Activated naive CD4-positive, alpha-beta T cell treated with anti-CD3 and anti-CD28 coated beads, Interleukin-2, amount 50 U/mL, for 24 hours (primary cell): Measurements from ENCODE around the gene COL4A6.
"Not testable (repeated sequence)": the region's sequence is repeated elsewhere in the genome, so short reads cannot be mapped to it uniquely, and the experiment has no call there.

ENCODE experiments used
- H3K27ac Mint-ChIP-seq: one replicate; pipeline ENCODE4 v1.8.0; 2021; ENCODE audit warnings: mild to moderate bottlenecking, mixed read lengths
- H3K27me3 Mint-ChIP-seq: one replicate; pipeline ENCODE4 v1.8.0; 2021; ENCODE audit warnings: mixed read lengths
- H3K36me3 Mint-ChIP-seq: one replicate; pipeline ENCODE4 v1.8.0; 2021; ENCODE audit warnings: mixed read lengths
- H3K4me1 Mint-ChIP-seq: one replicate; pipeline ENCODE4 v1.8.0; 2021; ENCODE audit warnings: mixed read lengths
- H3K4me3 Mint-ChIP-seq: one replicate; pipeline ENCODE4 v1.8.0; 2021; ENCODE audit warnings: mild to moderate bottlenecking, mixed read lengths
- H3K9me3 Mint-ChIP-seq: one replicate; pipeline ENCODE4 v1.8.0; 2021; ENCODE audit warnings: mixed read lengths

COL4A6 gene

GRCh38 chrX:108438110-108438623, at the start of gene COL4A6:
Gene COL4A6 (minus strand): TSS chrX:108438422. CDS start chrX:108438196, 226 bp downstream.
- peak within 1 kb of the TSS; percentile 33 for H3K4me3 Mint-ChIP-seq
- no peaks in the 10 kb centered on the region for H3K36me3 Mint-ChIP-seq
- peaks cover 16% of the 10 kb centered on the region for H3K27me3 Mint-ChIP-seq
- no peaks in the 10 kb centered on the region for H3K9me3 Mint-ChIP-seq
- peaks cover 11% of the 10 kb centered on the region for H3K4me1 Mint-ChIP-seq
- no peak within 1 kb of the TSS for H3K27ac Mint-ChIP-seq

- Mint-ChIP-seq H3K4me1 (no peaks in the 10 kb centered on the region), H3K9me3 (no peaks in the 10 kb centered on the region), H3K4me3 (no peak overlapping the region), H3K27me3 (no peaks in the 10 kb centered on the region), H3K27ac (no peak overlapping the region), H3K36me3 (no peaks in the 10 kb centered on the region)
Observed at GRCh38 chrX:108485960-108486359, 47.7 kb upstream of the COL4A6 start.

- Mint-ChIP-seq H3K27me3 (no peaks in the 10 kb centered on the region), H3K36me3 (no peaks in the 10 kb centered on the region), H3K4me1 (no peaks in the 10 kb centered on the region), H3K27ac (no peak overlapping the region), H3K4me3 (no peak overlapping the region), H3K9me3 (no peaks in the 10 kb centered on the region)
Observed at GRCh38 chrX:108484251-108484650, 46.0 kb upstream of the COL4A6 start.

GRCh38 chrX:108481528-108481927, 43.3 kb upstream of the COL4A6 start:
- H3K9me3 Mint-ChIP-seq = not testable (repeated sequence)

GRCh38 chrX:108473979-108474378, 35.8 kb upstream of the COL4A6 start:
- no peak overlapping the region for H3K4me3 Mint-ChIP-seq
- peaks cover 4% of the 10 kb centered on the region for H3K9me3 Mint-ChIP-seq
- H3K4me1 Mint-ChIP-seq = no peaks in the 10 kb centered on the region
- H3K27ac Mint-ChIP-seq = no peak overlapping the region
- H3K27me3 Mint-ChIP-seq = peaks cover 2% of the 10 kb centered on the region
- H3K36me3 Mint-ChIP-seq = no peaks in the 10 kb centered on the region

More at GRCh38 chrX:108481528-108481927, 43.3 kb upstream of the COL4A6 start:
- H3K4me1 Mint-ChIP-seq, H3K4me3 Mint-ChIP-seq, H3K27me3 Mint-ChIP-seq, H3K36me3 Mint-ChIP-seq, H3K27ac Mint-ChIP-seq: not testable (repeated sequence)

GRCh38 chrX:108468486-108468885, 30.3 kb upstream of the COL4A6 start:
- no peak overlapping the region for H3K4me3 Mint-ChIP-seq
- no peak overlapping the region for H3K27ac Mint-ChIP-seq
- no peaks in the 10 kb centered on the region for H3K36me3 Mint-ChIP-seq
- H3K9me3 Mint-ChIP-seq = no peaks in the 10 kb centered on the region
- H3K4me1 Mint-ChIP-seq = no peaks in the 10 kb centered on the region
- H3K27me3 Mint-ChIP-seq = no peaks in the 10 kb centered on the region

GRCh38 chrX:108464604-108465003, 26.4 kb upstream of the COL4A6 start:
- no peaks in the 10 kb centered on the region for H3K36me3 Mint-ChIP-seq
- no peaks in the 10 kb centered on the region for H3K9me3 Mint-ChIP-seq
- H3K4me3 Mint-ChIP-seq = no peak overlapping the region
- no peak overlapping the region for H3K27ac Mint-ChIP-seq
- no peaks in the 10 kb centered on the region for H3K4me1 Mint-ChIP-seq
- no peaks in the 10 kb centered on the region for H3K27me3 Mint-ChIP-seq

- no peak overlapping the region for H3K27ac Mint-ChIP-seq
Observed at GRCh38 chrX:108456971-108457477, 18.8 kb upstream of the COL4A6 start.

GRCh38 chrX:108453841-108454240, 15.6 kb upstream of the COL4A6 start:
- H3K27ac Mint-ChIP-seq = no peak overlapping the region
- no peaks in the 10 kb centered on the region for H3K9me3 Mint-ChIP-seq
- no peak overlapping the region for H3K4me3 Mint-ChIP-seq

More at GRCh38 chrX:108456971-108457477, 18.8 kb upstream of the COL4A6 start:
- Mint-ChIP-seq H3K36me3 (no peaks in the 10 kb centered on the region), H3K4me1 (no peaks in the 10 kb centered on the region), H3K27me3 (no peaks in the 10 kb centered on the region), H3K4me3 (no peak overlapping the region), H3K9me3 (no peaks in the 10 kb centered on the region)

GRCh38 chrX:108447303-108447702, 9.1 kb upstream of the COL4A6 start:
- no peak overlapping the region for H3K4me3 Mint-ChIP-seq
- H3K27ac Mint-ChIP-seq = no peak overlapping the region
- H3K36me3 Mint-ChIP-seq = no peaks in the 10 kb centered on the region
- H3K9me3 Mint-ChIP-seq = no peaks in the 10 kb centered on the region
- peaks cover 5% of the 10 kb centered on the region for H3K27me3 Mint-ChIP-seq
- no peaks in the 10 kb centered on the region for H3K4me1 Mint-ChIP-seq

More at GRCh38 chrX:108453841-108454240, 15.6 kb upstream of the COL4A6 start:
- Mint-ChIP-seq H3K36me3 (no peaks in the 10 kb centered on the region), H3K27me3 (no peaks in the 10 kb centered on the region), H3K4me1 (no peaks in the 10 kb centered on the region)

- Mint-ChIP-seq H3K4me1 (peaks cover 11% of the 10 kb centered on the region), H3K27ac (peak overlapping the region; percentile 27), H3K27me3 (peaks cover 17% of the 10 kb centered on the region), H3K9me3 (no peaks in the 10 kb centered on the region), H3K36me3 (no peaks in the 10 kb centered on the region), H3K4me3 (no peak overlapping the region)
Observed at GRCh38 chrX:108442901-108443464, 4.8 kb upstream of the COL4A6 start.

GRCh38 chrX:108439961-108440696, 1.9 kb upstream of the COL4A6 start:
- no peaks in the 10 kb centered on the region for H3K36me3 Mint-ChIP-seq
- H3K27me3 Mint-ChIP-seq = peaks cover 17% of the 10 kb centered on the region
- H3K4me1 Mint-ChIP-seq = peaks cover 11% of the 10 kb centered on the region
- H3K9me3 Mint-ChIP-seq = no peaks in the 10 kb centered on the region
- peak overlapping the region; percentile 64 for H3K4me3 Mint-ChIP-seq
- no peak overlapping the region for H3K27ac Mint-ChIP-seq

- Mint-ChIP-seq H3K27ac (no peak within 1 kb of the TSS), H3K4me3 (peak within 1 kb of the TSS; percentile 64), H3K9me3 (no peaks in the 10 kb centered on the region), H3K36me3 (no peaks in the 10 kb centered on the region), H3K4me1 (peaks cover 11% of the 10 kb centered on the region), H3K27me3 (peaks cover 16% of the 10 kb centered on the region)
Observed at GRCh38 chrX:108439426-108439942, 1.3 kb upstream of the COL4A6 start, which contains the start of gene COL4A5. Gene COL4A5 (plus strand): TSS chrX:108439838. CDS start chrX:108440126, 288 bp downstream.

- H3K9me3 Mint-ChIP-seq = no peaks in the 10 kb centered on the region
- no peaks in the 10 kb centered on the region for H3K36me3 Mint-ChIP-seq
- H3K4me3 Mint-ChIP-seq = no peak overlapping the region
- peaks cover 11% of the 10 kb centered on the region for H3K4me1 Mint-ChIP-seq
- H3K27ac Mint-ChIP-seq = no peak overlapping the region
- peaks cover 14% of the 10 kb centered on the region for H3K27me3 Mint-ChIP-seq
Observed at GRCh38 chrX:108437349-108438109, 693 bp downstream of the COL4A6 start.

- H3K9me3 Mint-ChIP-seq = no peaks in the 10 kb centered on the region
- H3K36me3 Mint-ChIP-seq = no peaks in the 10 kb centered on the region
- H3K4me3 Mint-ChIP-seq = no peak overlapping the region
- peaks cover 7% of the 10 kb centered on the region for H3K4me1 Mint-ChIP-seq
- H3K27ac Mint-ChIP-seq = no peak overlapping the region
- peaks cover 10% of the 10 kb centered on the region for H3K27me3 Mint-ChIP-seq
Observed at GRCh38 chrX:108435261-108435660, 3.0 kb downstream of the COL4A6 start.
